HG02884 (cell line): ENCODE measurements around the gene PODXL2.
"Not testable (repeated sequence)": the region's sequence is repeated elsewhere in the genome, so short reads cannot be mapped to it uniquely, and the experiment has no call there.

Experiments
- ATAC-seq: cut with Tn5 transposase; IDR thresholded peaks from one replicate; pipeline ENCODE4 v1.9.1; 2021; ENCODE audit warnings: mild to moderate bottlenecking, moderate library complexity; ENCODE audit not compliant: unreplicated experiment

Gene PODXL2

GRCh38 chr3:127673191-127674100 is 44.5 kb downstream of the PODXL2 start:
- peak; percentile 32 for ATAC-seq

- ATAC-seq = no peak
Observed at GRCh38 chr3:127674101-127674721, 45.2 kb downstream of the PODXL2 start.

- no peak for ATAC-seq
Observed at GRCh38 chr3:127674790-127675189, 45.8 kb downstream of the PODXL2 start.

GRCh38 chr3:127675651-127676391 is 46.8 kb downstream of the PODXL2 start:
- no peak for ATAC-seq

- ATAC-seq = no peak
Observed at GRCh38 chr3:127676456-127676855, 47.5 kb downstream of the PODXL2 start.

- no peak for ATAC-seq
Observed at GRCh38 chr3:127676921-127677351, 48.0 kb downstream of the PODXL2 start.

GRCh38 chr3:127677541-127678314 is 48.7 kb downstream of the PODXL2 start:
- ATAC-seq = no peak

- ATAC-seq = no peak
Observed at GRCh38 chr3:127678315-127678599, 49.3 kb downstream of the PODXL2 start.

- ATAC-seq = no peak
Observed at GRCh38 chr3:127678611-127679533, 49.9 kb downstream of the PODXL2 start.

GRCh38 chr3:127679534-127680145 is 50.7 kb downstream of the PODXL2 start:
- ATAC-seq = no peak

- no peak for ATAC-seq
Observed at GRCh38 chr3:127680146-127680661, 51.2 kb downstream of the PODXL2 start.

GRCh38 chr3:127680798-127681221 is 51.8 kb downstream of the PODXL2 start:
- no peak for ATAC-seq

- ATAC-seq = not testable (repeated sequence)
Observed at GRCh38 chr3:127682175-127682554, 53.2 kb downstream of the PODXL2 start.

GRCh38 chr3:127682561-127682960 is 53.6 kb downstream of the PODXL2 start:
- ATAC-seq = no peak

- no peak for ATAC-seq
Observed at GRCh38 chr3:127684871-127685707, 56.1 kb downstream of the PODXL2 start.

GRCh38 chr3:127685708-127686511 is 56.9 kb downstream of the PODXL2 start:
- no peak for ATAC-seq

GRCh38 chr3:127686512-127686894 is 57.5 kb downstream of the PODXL2 start:
- ATAC-seq = no peak
